Tibial artery (tissue), 4 donors: ENCODE data around the gene CDCA3.

Source experiments
- DNase-seq, 2 donors: peaks; one replicate each; pipeline ENCODE4 v3.0.0-alpha.2; 2019
- H3K27ac ChIP-seq, 2 donors: fragments of 200-600 bp; sonication (generic) in 1 of 2; 1 replicate in 1 of 2; 2 replicates in 1 of 2; pipeline ENCODE4 v1.5.1; 2018 to 2019; ENCODE audit warnings: mild to moderate bottlenecking in 1 of 2
- H3K27me3 ChIP-seq, 2 donors: fragments of 200-600 bp; sonication (generic) in 1 of 2; one replicate each; pipeline versions ENCODE4 v1.5.1 to v1.6.0; 2016 to 2019
- H3K36me3 ChIP-seq, 3 donors: fragments of 200-600 bp; sonication (generic) in 2 of 3; one replicate each; pipeline ENCODE4 v1.5.1; 2016 to 2019; ENCODE audit warnings: mild to moderate bottlenecking in 2 of 3
- H3K4me1 ChIP-seq, 4 donors: fragments of 200-600 bp; sonication (generic) in 2 of 4; 1 replicate in 3 of 4; 2 replicates in 1 of 4; pipeline ENCODE4 v1.5.1; 2016 to 2019
- H3K4me3 ChIP-seq, 2 donors: fragments of 200-600 bp; sonication (generic) in 1 of 2; 1 replicate in 1 of 2; 2 replicates in 1 of 2; pipeline ENCODE4 v1.5.1; 2018 to 2019; ENCODE audit warnings: mild to moderate bottlenecking in 2 of 2
- H3K9me3 ChIP-seq, 3 donors: fragments of 200-600 bp; sonication (generic) in 1 of 3; one replicate each; pipeline ENCODE4 v1.5.1; 2016 to 2019
- intact Hi-C: fragments of 100-400 bp; cut with DNase I; formaldehyde crosslinking; loops from one replicate; pipeline ENCODE4 v1.15.0; 2023; ENCODE audit warnings: low total_unique reads
- TF ChIP-seq, protein P1 (sequence below), 2 experiments: fragments of 200-600 bp in 1 of 2; fragments of 450-650 bp in 1 of 2; IDR thresholded peaks; one replicate each; pipeline ENCODE4 v1.5.1; 2017 to 2019; ENCODE audit warnings: antibody characterized with exemption in 2 of 2, mild to moderate bottlenecking in 1 of 2, moderate library complexity in 1 of 2

CDCA3 gene

DNA sequence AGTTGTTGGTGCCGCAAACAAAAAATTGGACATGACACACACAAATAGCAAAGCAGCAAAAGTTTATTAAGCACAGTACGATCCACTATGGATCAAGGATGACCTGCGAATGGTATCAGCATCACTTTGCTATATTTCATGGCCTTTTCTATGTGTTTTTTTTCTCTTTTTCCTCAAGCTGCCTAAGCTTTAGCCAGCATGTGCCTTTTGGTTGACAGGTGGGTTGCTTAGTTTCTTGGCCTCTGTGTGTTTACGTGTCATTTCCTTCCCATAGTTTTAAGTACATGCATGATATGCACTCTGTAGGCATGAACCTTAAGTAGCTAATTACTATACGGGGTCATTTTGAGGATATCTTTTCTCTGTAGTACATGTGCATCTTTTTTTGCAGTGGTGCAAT is 51.9 kb downstream of the CDCA3 start:
- Histone ChIP-seq H3K27ac (no peak overlapping the region), H3K27me3 (peaks cover 0 to 8% of the 10 kb centered on the region in 2 donors), H3K9me3 (no peaks in the 10 kb centered on the region), H3K36me3 (no peaks in the 10 kb centered on the region), H3K4me3 (no peak overlapping the region), H3K4me1 (no peaks in the 10 kb centered on the region)
- TF ChIP-seq, protein P1, sequence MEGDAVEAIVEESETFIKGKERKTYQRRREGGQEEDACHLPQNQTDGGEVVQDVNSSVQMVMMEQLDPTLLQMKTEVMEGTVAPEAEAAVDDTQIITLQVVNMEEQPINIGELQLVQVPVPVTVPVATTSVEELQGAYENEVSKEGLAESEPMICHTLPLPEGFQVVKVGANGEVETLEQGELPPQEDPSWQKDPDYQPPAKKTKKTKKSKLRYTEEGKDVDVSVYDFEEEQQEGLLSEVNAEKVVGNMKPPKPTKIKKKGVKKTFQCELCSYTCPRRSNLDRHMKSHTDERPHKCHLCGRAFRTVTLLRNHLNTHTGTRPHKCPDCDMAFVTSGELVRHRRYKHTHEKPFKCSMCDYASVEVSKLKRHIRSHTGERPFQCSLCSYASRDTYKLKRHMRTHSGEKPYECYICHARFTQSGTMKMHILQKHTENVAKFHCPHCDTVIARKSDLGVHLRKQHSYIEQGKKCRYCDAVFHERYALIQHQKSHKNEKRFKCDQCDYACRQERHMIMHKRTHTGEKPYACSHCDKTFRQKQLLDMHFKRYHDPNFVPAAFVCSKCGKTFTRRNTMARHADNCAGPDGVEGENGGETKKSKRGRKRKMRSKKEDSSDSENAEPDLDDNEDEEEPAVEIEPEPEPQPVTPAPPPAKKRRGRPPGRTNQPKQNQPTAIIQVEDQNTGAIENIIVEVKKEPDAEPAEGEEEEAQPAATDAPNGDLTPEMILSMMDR (IDR thresholded peaks at IDR 0.05): no peak
- DNase-seq: no peak
- intact Hi-C loops: no loop called here
